AML-193 (cell line): Measurements from ENCODE around the gene TMEM89.

Experiments used
- DNase-seq, 2 experiments: peaks; one replicate each; lab custom pipeline; 2025; lab: John Stamatoyannopoulos, UW

TMEM89 gene, protein sequence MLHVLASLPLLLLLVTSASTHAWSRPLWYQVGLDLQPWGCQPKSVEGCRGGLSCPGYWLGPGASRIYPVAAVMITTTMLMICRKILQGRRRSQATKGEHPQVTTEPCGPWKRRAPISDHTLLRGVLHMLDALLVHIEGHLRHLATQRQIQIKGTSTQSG

GRCh38 chr3:48621461-48621869 is at the start of gene TMEM89:
Gene TMEM89, minus strand, starts transcription at chr3:48621769. Its CDS starts 13 bp downstream, at chr3:48621756.
- DNase-seq: no peak

DNA sequence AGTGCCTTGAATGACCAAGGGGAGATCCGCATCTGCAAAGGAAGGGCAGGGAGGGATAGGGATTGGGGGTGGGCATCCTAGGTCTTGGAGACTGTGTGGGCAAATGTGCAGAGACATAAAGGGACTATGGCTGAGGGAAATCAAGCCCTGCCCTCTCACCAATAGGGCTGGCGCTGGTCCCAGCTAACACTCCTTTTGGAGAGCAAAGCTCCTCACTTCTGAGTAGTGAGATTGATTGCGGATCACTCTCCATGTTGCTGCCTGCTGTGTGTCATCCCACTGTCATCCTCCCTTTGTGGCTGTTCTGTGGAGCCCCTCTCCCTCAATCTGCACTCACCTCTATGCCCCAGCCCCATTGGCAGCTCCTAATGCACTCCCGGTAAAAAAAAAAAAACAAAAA is 43.4 kb upstream of the TMEM89 start:
- no peak for DNase-seq

DNA sequence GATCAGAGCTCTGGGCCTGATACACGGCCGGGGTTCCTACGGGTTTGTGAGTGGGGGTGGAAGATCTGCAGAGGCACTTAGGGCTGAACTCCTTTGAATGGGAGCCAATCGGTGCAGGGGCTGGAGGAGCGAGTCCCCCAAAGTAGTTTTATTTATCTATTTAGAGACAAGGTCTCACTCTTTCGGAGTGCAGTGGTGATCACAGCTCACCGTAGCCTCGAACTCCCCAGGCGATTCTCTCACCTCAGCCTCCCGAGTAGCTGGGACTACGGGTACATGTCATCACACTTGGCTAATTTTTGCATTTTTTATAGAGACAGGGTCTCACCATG is 42.7 kb upstream of the TMEM89 start:
- DNase-seq: no peak

DNA sequence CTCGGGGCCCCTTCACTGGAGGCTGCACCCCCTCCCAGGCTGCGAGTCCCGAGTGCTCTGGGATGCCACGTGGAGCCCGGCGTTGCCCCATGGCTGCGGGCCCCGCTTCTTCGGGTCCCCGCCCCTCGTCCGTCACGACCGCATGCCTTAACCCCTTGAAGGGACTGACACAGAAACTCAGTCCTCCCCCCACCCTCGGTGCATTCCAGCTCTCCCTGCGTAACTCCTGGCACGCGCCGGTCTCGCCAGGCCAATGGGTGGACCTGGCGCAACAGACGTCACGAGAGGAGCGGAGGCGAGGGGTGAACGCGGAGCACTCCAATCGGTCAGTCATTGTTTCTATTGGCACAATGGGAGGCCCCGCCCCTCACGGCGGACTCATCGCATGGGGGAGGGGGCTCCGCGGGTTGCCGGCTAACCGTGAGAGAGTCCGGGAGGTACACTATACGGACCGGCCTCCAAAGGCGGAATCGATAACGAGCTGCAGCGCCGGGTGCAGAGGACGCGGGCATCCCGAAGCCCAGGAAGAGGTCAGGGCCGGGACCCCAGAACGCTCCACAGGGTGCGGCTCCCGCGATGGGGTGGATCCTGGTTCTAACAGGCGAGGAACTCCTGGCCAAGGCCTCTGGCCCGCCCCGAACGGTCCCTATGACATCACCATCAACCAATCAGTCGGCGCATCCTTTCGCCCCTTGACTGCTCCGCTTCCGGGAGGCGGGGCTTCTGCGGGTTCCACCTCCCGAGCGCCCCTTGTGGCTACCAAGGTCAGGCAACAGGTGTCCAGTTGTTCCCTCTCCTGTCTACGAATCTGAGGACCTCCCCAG is 42.1 kb upstream of the TMEM89 start:
- DNase-seq: no peak

DNA sequence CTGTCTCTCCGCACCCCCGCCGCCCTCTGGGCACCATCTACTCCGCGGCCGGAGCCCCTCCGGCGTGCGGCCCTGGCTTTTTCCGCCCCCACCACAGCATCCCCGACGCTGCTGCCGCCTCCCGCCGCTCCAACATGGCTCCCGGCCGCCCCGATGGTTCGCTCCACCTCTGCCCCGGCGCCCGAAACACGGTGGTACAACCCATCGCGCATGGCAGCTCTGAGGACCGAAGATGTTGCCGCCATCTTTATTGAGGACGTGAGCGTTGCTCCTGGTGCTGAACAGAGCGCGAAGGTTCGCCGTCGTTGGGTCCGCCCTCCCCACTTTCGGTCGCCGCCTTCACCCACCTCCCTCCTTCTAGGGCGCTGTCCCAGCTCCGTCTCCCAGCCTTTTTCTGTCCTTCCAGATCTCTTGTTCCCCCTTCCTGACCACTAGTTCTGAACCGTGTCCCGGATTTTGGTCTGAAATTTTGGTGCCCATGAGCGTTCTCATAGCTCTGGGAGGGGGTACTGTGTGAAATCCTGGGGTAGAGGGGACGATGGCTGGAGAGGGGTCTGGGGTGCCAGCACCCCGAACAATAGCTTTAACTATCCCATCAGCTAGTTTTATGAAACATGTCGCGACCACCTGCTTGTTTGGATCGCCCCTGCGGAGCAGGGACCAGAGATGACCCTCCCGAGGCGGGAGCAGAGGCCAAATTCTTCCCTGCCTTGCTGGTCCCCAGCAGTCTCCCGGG is 41.4 kb upstream of the TMEM89 start, which contains the start of gene CELSR3:
CELSR3 (minus strand) TSS at position 134 of the 736 bp plus-strand sequence. CDS start 252 bp downstream, outside the sequence.
- no peak for DNase-seq

DNA sequence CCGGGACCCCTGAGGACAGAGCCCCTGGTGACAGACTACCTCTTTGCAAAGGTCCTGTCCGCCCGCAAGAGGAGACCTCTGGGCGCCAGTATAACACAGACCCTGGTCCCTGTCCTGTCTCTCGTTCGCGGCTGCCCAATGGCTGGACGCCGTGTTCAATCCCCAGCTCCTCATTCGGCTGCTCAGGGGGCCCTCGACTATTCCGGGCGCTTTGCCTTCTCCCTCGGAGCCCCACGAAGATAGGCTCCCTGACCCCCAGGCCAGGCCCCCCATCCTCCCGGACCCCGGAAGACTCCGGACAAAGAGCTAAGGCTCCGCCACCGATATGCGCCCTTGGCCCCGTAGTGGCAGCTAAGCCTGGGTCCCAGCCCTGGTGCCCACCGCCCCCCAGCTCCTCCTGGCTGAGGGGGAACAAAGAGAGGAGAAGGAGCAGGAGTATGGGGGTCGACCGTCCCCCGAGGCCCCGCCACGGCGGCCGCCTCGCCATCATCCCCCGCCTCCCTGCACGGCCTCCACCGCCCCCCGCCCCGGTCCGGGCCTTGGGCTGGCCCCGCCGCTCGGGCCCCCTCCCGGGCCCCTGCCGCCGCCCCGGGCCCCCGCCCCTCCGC is 40.7 kb upstream of the TMEM89 start:
- no peak for DNase-seq

DNA sequence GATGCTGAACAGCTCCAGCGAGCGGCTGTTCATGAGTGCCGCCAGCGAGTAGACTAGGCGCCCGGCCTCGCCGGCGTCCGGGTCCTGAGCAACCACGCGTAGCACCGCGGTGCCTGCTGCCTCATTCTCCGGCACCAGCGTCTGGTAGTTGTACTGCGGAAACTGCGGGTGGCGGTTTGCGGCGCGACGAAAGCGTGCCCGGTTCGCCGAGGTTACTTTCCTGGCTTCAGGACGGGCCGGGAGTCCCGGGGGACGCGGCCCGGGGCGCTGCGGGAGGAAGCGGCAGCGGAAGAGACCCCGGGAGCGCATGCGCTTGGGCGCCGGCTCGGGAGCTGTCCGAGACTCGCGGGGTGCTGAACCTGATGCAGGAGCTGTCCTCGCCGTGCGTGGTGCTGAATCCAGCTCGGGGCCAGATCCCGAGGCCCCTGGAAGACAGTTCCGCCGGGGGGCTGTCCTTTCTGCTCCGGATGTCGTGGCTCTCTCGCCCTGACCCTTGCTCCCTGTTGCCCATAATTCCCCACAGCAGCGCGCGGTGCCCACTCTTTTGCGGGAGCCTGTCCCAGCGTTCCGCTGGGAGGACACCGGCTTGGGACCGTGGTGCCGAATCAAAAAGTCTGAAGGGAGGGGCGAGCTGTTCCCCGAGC is 40.1 kb upstream of the TMEM89 start:
- DNase-seq: no peak

DNA sequence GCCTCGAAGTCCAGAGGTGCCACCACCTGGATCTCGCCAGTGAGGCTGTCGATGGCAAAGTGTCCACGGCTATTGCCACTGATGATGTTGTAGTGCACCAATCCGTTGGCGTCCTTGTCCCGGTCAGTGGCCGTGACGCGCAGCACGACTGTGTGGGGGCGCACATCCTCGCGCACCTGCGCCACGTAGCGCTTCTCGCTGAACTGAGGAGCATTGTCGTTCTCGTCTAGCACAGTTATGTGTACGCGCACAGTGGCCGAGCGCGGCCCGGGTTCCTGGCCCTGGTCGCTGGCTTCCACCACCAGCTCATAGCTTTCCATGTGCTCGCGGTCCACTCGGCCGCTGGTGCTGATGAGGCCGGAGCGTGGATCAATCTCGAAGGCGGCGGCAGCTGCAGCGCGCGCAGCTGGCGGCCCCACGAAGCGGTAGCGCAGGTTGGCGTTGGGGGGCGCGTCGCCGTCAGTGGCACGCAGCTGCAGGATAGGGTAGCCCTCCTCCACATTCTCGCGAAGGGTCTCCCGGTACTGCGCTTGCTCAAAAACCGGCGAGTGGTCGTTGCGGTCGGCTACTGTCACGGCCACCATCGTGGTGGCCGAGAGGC is 39.3 kb upstream of the TMEM89 start:
- no peak for DNase-seq

- DNase-seq: no peak
These were observed 35.3 kb upstream of the TMEM89 start for GRCh38 chr3:48656841-48657281.

- peak; percentile 81 to 87 for DNase-seq
These were observed 34.7 kb upstream of the TMEM89 start for GRCh38 chr3:48656061-48656840.

GRCh38 chr3:48655606-48656005 is 34.0 kb upstream of the TMEM89 start:
- no peak for DNase-seq

DNA sequence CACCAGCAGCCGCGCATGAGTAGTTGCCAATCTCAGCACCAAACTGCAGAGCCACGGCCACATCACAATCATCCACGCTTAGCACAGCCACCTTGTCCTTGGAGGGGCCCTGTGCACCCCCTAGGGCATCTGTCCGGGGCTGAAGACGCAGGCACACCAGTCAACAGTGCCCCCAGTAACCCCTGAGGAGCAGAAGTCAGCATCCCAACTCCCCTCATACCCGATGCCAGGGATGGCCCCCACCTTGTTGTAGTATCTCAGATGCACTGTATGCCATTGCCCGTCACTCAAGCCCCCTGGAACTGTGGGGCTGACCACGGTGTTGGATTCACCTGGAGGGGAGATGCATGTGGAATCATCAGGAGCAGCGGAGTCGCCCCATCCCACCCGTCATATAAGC is 33.5 kb upstream of the TMEM89 start:
- DNase-seq: no peak

GRCh38 chr3:48652923-48653715 is 31.6 kb upstream of the TMEM89 start:
- no peak for DNase-seq

DNA sequence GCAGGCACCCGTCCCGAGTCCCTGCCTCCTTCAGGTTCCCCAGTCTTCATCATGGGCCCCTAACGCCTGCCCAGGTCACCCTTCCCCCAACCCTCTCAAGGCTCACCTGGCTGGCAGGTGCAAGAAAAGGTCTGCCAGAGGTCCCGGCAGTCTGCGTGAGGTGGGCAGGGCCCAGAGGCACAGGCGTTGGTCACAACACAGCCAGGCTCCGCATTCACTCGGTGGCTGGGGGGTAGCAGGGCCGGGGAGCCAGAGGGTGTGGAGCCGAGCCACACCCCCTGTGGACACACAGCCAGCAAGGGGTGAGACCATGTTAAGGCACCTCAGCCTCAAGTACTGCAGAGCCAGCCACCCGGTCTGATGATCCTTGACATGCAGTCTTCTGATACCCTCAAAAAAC is 30.2 kb upstream of the TMEM89 start:
- DNase-seq: no peak

DNA sequence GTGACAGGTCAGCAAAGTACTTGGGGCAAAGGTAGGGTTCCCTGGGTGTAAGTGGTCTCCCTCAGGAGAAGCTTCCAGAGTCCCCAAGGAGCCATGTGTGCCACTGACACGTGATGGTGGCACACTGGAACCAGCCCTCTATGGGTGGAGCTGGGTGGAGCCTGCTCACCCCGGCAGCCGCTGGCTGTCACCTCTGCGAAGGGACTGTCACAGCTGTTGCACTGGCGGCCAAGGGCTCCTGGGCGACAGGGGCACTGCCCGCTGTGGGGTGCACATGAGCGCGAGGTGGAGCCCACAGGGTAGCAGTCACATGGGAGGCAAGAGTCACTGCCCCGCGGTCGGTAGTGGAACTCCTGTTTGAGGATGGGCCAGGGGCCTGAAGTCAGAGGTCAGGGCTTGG is 29.2 kb upstream of the TMEM89 start:
- DNase-seq: no peak

- DNase-seq: no peak
These were observed 26.8 kb upstream of the TMEM89 start for GRCh38 chr3:48648188-48648850.

DNA sequence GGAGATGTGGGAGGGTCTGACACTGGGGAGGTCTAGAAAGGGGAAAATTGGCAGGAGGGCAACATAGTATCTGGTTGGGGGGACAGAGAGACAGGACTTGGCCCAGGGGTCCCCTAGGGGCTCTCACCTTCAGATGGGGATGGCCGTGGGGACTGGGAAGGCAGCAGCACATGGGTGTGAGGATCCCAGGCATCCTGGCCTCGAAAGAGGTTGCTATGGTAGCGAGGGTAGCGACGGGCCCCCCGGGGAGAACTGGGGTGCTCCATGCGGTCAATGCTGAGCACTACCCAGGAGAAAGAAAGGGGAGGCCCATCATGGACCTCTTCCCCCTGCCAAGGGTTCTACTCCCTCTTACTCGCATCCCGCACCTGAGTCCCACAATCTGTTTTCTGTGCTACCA is 26.1 kb upstream of the TMEM89 start:
- DNase-seq: no peak

GRCh38 chr3:48644898-48645760 is 23.6 kb upstream of the TMEM89 start:
- DNase-seq: no peak
